HEK293T (cell line): Measurements from ENCODE around the gene DHFR2.

Source experiments
- BHLHE40 ChIP-seq: fragments of 450-650 bp; IDR thresholded peaks from 2 replicates; pipeline ENCODE4 v1.6.1; 2016; ENCODE audit warnings: mild to moderate bottlenecking, moderate library complexity, borderline replicate concordance
- FOXA1 ChIP-seq: fragments of 450-650 bp; IDR thresholded peaks from 2 replicates; pipeline ENCODE4 v1.6.1; 2016; ENCODE audit warnings: mild to moderate bottlenecking
- FOXK2 ChIP-seq: fragments of 450-650 bp; IDR thresholded peaks from 2 replicates; pipeline ENCODE4 v1.6.1; 2016; ENCODE audit warnings: mild to moderate bottlenecking
- SP1 ChIP-seq: fragments of 450-650 bp; IDR thresholded peaks from 2 replicates; pipeline ENCODE4 v1.6.1; 2017
- SUZ12 ChIP-seq: fragments of 450-650 bp; IDR thresholded peaks from 2 replicates; pipeline ENCODE4 v1.6.1; 2016; ENCODE audit warnings: mild to moderate bottlenecking

GRCh38 chr3:94098452-94098851, 35.7 kb upstream of the DHFR2 start:
- TF ChIP-seq SP1 (no peak), FOXK2 (no peak), FOXA1 (no peak), BHLHE40 (no peak), SUZ12 (no peak)
